Neuronal stem cell (in vitro differentiated cells): Measurements from ENCODE around the gene RGR.

Experiments used
- DNase-seq: peaks from one replicate; pipeline ENCODE4 v3.0.0-alpha.2; 2013; ENCODE audit warnings: low spot score
- H2AFZ ChIP-seq: one replicate; pipeline ENCODE4 v1.6.1; 2013; ENCODE audit warnings: mild to moderate bottlenecking, low read length, inconsistent platforms
- H2AK5ac ChIP-seq: 2 replicates; pipeline ENCODE4 v1.6.1; 2013; ENCODE audit warnings: low read depth, mild to moderate bottlenecking, inconsistent platforms, low read length, moderate library complexity, mixed read lengths
- H2BK120ac ChIP-seq: 2 replicates; pipeline ENCODE4 v1.6.1; 2013; ENCODE audit warnings: low read depth, mild to moderate bottlenecking, inconsistent platforms, low read length, moderate library complexity, mixed read lengths
- H2BK12ac ChIP-seq: one replicate; pipeline ENCODE4 v1.6.1; 2013; ENCODE audit warnings: low read length, inconsistent platforms
- H2BK15ac ChIP-seq: 2 replicates; pipeline ENCODE4 v1.6.1; 2013; ENCODE audit warnings: mild to moderate bottlenecking, low read length, inconsistent platforms, mixed read lengths
- H2BK5ac ChIP-seq: one replicate; pipeline ENCODE4 v1.6.1; 2013; ENCODE audit warnings: inconsistent platforms, mild to moderate bottlenecking, low read length, moderate library complexity
- H3K14ac ChIP-seq: one replicate; pipeline ENCODE4 v1.6.1; 2013; ENCODE audit warnings: low read length, inconsistent platforms
- H3K18ac ChIP-seq: 2 replicates; pipeline ENCODE4 v1.6.1; 2013; ENCODE audit warnings: low read length, inconsistent platforms
- H3K23ac ChIP-seq: 2 replicates; pipeline ENCODE4 v1.6.1; 2013; ENCODE audit warnings: low read depth, mild to moderate bottlenecking, mixed read lengths, low read length, inconsistent platforms; ENCODE audit not compliant: poor library complexity
- H3K27ac ChIP-seq: replicated peaks from 3 replicates; pipeline ENCODE4 v1.5.1; 2013; ENCODE audit warnings: low read length, inconsistent platforms
- H3K27me3 ChIP-seq, 3 experiments: 2 replicates each; pipeline ENCODE4 v1.6.1; 2013; ENCODE audit warnings: low read length in 3 of 3, mild to moderate bottlenecking in 2 of 3, inconsistent platforms in 1 of 3, low read depth in 1 of 3, mixed read lengths in 1 of 3, moderate library complexity in 1 of 3; ENCODE audit not compliant: control insufficient read depth in 3 of 3, insufficient read depth in 3 of 3
- H3K36me3 ChIP-seq, 2 donors: replicated peaks in 1 of 2; 2 replicates each; pipeline ENCODE4 v1.6.1; 2013; ENCODE audit warnings: low read length in 2 of 2; ENCODE audit not compliant: control insufficient read depth in 2 of 2, insufficient read depth in 2 of 2
- H3K4ac ChIP-seq: 2 replicates; pipeline ENCODE4 v1.6.1; 2013; ENCODE audit warnings: inconsistent platforms, mild to moderate bottlenecking, low read length, moderate library complexity
- H3K4me1 ChIP-seq, 2 donors: 1 replicate in 1 of 2; 2 replicates in 1 of 2; pipeline ENCODE4 v1.6.1; 2013; ENCODE audit warnings: low read length in 2 of 2, low read depth in 1 of 2; ENCODE audit not compliant: control insufficient read depth in 2 of 2, insufficient read depth in 1 of 2
- H3K4me2 ChIP-seq: one replicate; pipeline ENCODE4 v1.6.1; 2013; ENCODE audit warnings: mild to moderate bottlenecking, low read length, inconsistent platforms; ENCODE audit not compliant: insufficient read depth, poor library complexity, severe bottlenecking
- H3K4me3 ChIP-seq, 2 donors: 2 replicates each; pipeline ENCODE4 v1.5.1; 2013; ENCODE audit warnings: low read length in 2 of 2, mild to moderate bottlenecking in 2 of 2, inconsistent platforms in 1 of 2, moderate library complexity in 1 of 2
- H3K79me1 ChIP-seq: one replicate; pipeline ENCODE4 v1.6.1; 2013; ENCODE audit warnings: low read depth, mild to moderate bottlenecking, inconsistent platforms, low read length, moderate library complexity
- H3K9ac ChIP-seq: one replicate; pipeline ENCODE4 v1.6.1; 2013; ENCODE audit warnings: mild to moderate bottlenecking, low read depth, low read length, inconsistent platforms; ENCODE audit not compliant: poor library complexity
- H3K9me3 ChIP-seq, 2 donors: replicated peaks in 1 of 2; 2 replicates each; pipeline versions ENCODE3 to v1.6.1; 2013; ENCODE audit warnings: low read length in 2 of 2, mild to moderate bottlenecking in 2 of 2, inconsistent platforms in 1 of 2, low read depth in 1 of 2, mixed read lengths in 1 of 2, moderate library complexity in 1 of 2; ENCODE audit not compliant: control insufficient read depth in 2 of 2, insufficient read depth in 1 of 2
- H4K8ac ChIP-seq: one replicate; pipeline ENCODE4 v1.6.1; 2013; ENCODE audit warnings: low read depth, mild to moderate bottlenecking, inconsistent platforms, low read length, moderate library complexity
- H4K91ac ChIP-seq: one replicate; pipeline ENCODE4 v1.6.1; 2013; ENCODE audit warnings: low read length, low read depth, mild to moderate bottlenecking, inconsistent platforms; ENCODE audit not compliant: poor library complexity
- WGBS, 2 donors: extraction: QIAGEN DNeasy Blood & Tissue Kit; methylation state at CpG; one replicate each; pipeline ENCODE4 v1.1.7; 2013; ENCODE audit warnings: missing lambda C conversion rate in 2 of 2, mixed read lengths in 1 of 2; ENCODE audit not compliant: insufficient read length in 2 of 2, insufficient replicate concordance in 1 of 2; ENCODE audit errors: extremely low coverage in 2 of 2; 5-methylcytosine and 5-hydroxymethylcytosine counted together

The RGR gene

GRCh38 chr10:84261236-84261915 lies 16.5 kb downstream of the RGR start:
- H4K91ac ChIP-seq = no peak overlapping the region
- no peak overlapping the region for H4K8ac ChIP-seq

GRCh38 chr10:84262190-84262956 lies 17.5 kb downstream of the RGR start:
- Histone ChIP-seq H2AK5ac (no peak overlapping the region), H3K14ac (no peak overlapping the region), H4K91ac (no peak overlapping the region), H3K4ac (no peak overlapping the region), H3K18ac (no peak overlapping the region), H3K36me3 (no peaks in the 10 kb centered on the region), H3K23ac (no peak overlapping the region), H2AFZ (no peak overlapping the region), H2BK15ac (no peak overlapping the region), H3K4me3 (no peak overlapping the region), H2BK120ac (no peak overlapping the region), H3K27me3 (peaks cover 0 to 28% (median 0%) of the 10 kb centered on the region in 3 experiments), H3K9ac (no peak overlapping the region), H2BK12ac (no peak overlapping the region), H3K4me1 (peaks cover 0 to 6% of the 10 kb centered on the region in 2 donors), H3K79me1 (no peaks in the 10 kb centered on the region), H2BK5ac (no peak overlapping the region), H4K8ac (no peak overlapping the region), H3K9me3 (no peaks in the 10 kb centered on the region), H3K27ac (no peak overlapping the region), H3K4me2 (no peak overlapping the region)
- no peak for DNase-seq
- WGBS, 2 donors = no CpG with 5 or more reads among the region's 13 CpGs

More at GRCh38 chr10:84261236-84261915, 16.5 kb downstream of the RGR start:
- Histone ChIP-seq H3K23ac (no peak overlapping the region), H3K4me3 (no peak overlapping the region), H3K4ac (no peak overlapping the region), H2BK5ac (no peak overlapping the region), H3K18ac (peak overlapping the region; percentile 74), H3K14ac (no peak overlapping the region), H2BK15ac (no peak overlapping the region), H2BK120ac (no peak overlapping the region), H2AK5ac (no peak overlapping the region), H3K4me1 (peaks cover 0 to 7% of the 10 kb centered on the region in 2 donors), H3K9me3 (no peaks in the 10 kb centered on the region), H3K9ac (no peak overlapping the region), H2AFZ (no peak overlapping the region), H3K79me1 (no peaks in the 10 kb centered on the region), H2BK12ac (no peak overlapping the region), H3K27ac (no peak overlapping the region), H3K27me3 (peaks cover 0 to 28% (median 3%) of the 10 kb centered on the region in 3 experiments), H3K4me2 (no peak overlapping the region), H3K36me3 (no peaks in the 10 kb centered on the region)
- WGBS, 2 donors = no CpG with 5 or more reads among the region's 7 CpGs
- DNase-seq = no peak

GRCh38 chr10:84263716-84264115 lies 18.9 kb downstream of the RGR start:
- no CpG with 5 or more reads among the region's 5 CpGs for WGBS, 2 donors
- H2BK120ac ChIP-seq = no peak overlapping the region
- H3K79me1 ChIP-seq = no peaks in the 10 kb centered on the region

GRCh38 chr10:84264611-84265141 lies 19.8 kb downstream of the RGR start:
- Histone ChIP-seq H3K79me1 (no peaks in the 10 kb centered on the region), H2BK12ac (no peak overlapping the region), H2BK120ac (no peak overlapping the region), H3K27me3 (peaks cover 0 to 31% (median 0%) of the 10 kb centered on the region in 3 experiments), H3K27ac (no peak overlapping the region), H3K36me3 (no peaks in the 10 kb centered on the region), H3K23ac (no peak overlapping the region), H3K9me3 (no peaks in the 10 kb centered on the region), H4K8ac (no peak overlapping the region), H3K14ac (no peak overlapping the region), H4K91ac (no peak overlapping the region), H2AK5ac (no peak overlapping the region), H2BK5ac (no peak overlapping the region), H3K4me1 (peaks cover 1 to 6% of the 10 kb centered on the region in 2 donors), H3K4me3 (no peak overlapping the region), H2BK15ac (no peak overlapping the region), H3K4ac (no peak overlapping the region), H3K9ac (no peak overlapping the region), H3K18ac (no peak overlapping the region), H3K4me2 (peak overlapping the region; percentile 27), H2AFZ (peak overlapping the region; percentile 50)
- no CpG with 5 or more reads among the region's 11 CpGs for WGBS, 2 donors
- peak; percentile 61 for DNase-seq

More at GRCh38 chr10:84263716-84264115, 18.9 kb downstream of the RGR start:
- Histone ChIP-seq H3K36me3 (no peaks in the 10 kb centered on the region), H4K91ac (no peak overlapping the region), H3K23ac (no peak overlapping the region), H2BK15ac (no peak overlapping the region), H2BK5ac (no peak overlapping the region), H2AK5ac (no peak overlapping the region), H4K8ac (no peak overlapping the region), H3K27ac (no peak overlapping the region), H3K18ac (no peak overlapping the region), H3K9ac (no peak overlapping the region), H3K4me1 (peaks cover 1 to 6% of the 10 kb centered on the region in 2 donors), H2BK12ac (no peak overlapping the region), H3K4me2 (no peak overlapping the region), H2AFZ (no peak overlapping the region), H3K9me3 (no peaks in the 10 kb centered on the region), H3K4me3 (no peak overlapping the region), H3K4ac (no peak overlapping the region), H3K14ac (no peak overlapping the region), H3K27me3 (peaks cover 0 to 28% (median 0%) of the 10 kb centered on the region in 3 experiments)
- DNase-seq = no peak
